Esophagus squamous epithelium (tissue), 5 donors: Measurements from ENCODE around the gene SEC14L6. TPM values are rescaled to one million over a fixed set of nuclear protein-coding genes. Genes with fewer than 3 reads are reported as not detected.

Experiments
- DNase-seq: peaks from one replicate; lab custom pipeline; 2025; lab: John Stamatoyannopoulos, UW
- H3K27ac ChIP-seq, 4 donors: fragments of 200-600 bp; sonication (generic); one replicate each; pipeline ENCODE4 v1.5.1; 2016 to 2019; ENCODE audit warnings: mild to moderate bottlenecking in 1 of 4
- H3K27me3 ChIP-seq, 4 donors: fragments of 200-600 bp; sonication (generic); 1 replicate in 3 of 4; 2 replicates in 1 of 4; pipeline versions ENCODE4 v1.5.1 to v1.6.0; 2017 to 2021; ENCODE audit warnings: antibody characterized with exemption in 1 of 4
- H3K36me3 ChIP-seq, 3 donors: fragments of 200-600 bp; sonication (generic); one replicate each; pipeline ENCODE4 v1.5.1; 2016 to 2019
- H3K4me1 ChIP-seq, 3 donors: fragments of 200-600 bp; sonication (generic); one replicate each; pipeline ENCODE4 v1.5.1; 2017 to 2019
- H3K4me3 ChIP-seq, 4 donors: fragments of 200-600 bp; sonication (generic); 1 replicate in 3 of 4; 2 replicates in 1 of 4; pipeline ENCODE4 v1.5.1; 2016 to 2019; ENCODE audit warnings: mild to moderate bottlenecking in 2 of 4, moderate library complexity in 1 of 4
- H3K9me3 ChIP-seq, 3 donors: fragments of 200-600 bp; sonication (generic); one replicate each; pipeline ENCODE4 v1.5.1; 2016 to 2019
- CTCF ChIP-seq, 6 experiments: fragments of 450-650 bp in 4 of 6; fragments of 200-600 bp in 2 of 6; sonication (generic) in 2 of 6; IDR thresholded peaks; one replicate each; pipeline ENCODE4 v1.5.1; 2016 to 2019; ENCODE audit warnings: antibody characterized with exemption in 6 of 6, mild to moderate bottlenecking in 4 of 6, moderate library complexity in 4 of 6
- POLR2A ChIP-seq, 4 donors: fragments of 450-650 bp; IDR thresholded peaks; one replicate each; pipeline ENCODE4 v1.6.1; 2017; ENCODE audit warnings: antibody characterized with exemption in 4 of 4, mild to moderate bottlenecking in 4 of 4, moderate library complexity in 3 of 4
- WGBS, 2 donors: methylation state at CpG; one replicate each; pipeline ENCODE4 v1.1.5; 2018; 5-methylcytosine and 5-hydroxymethylcytosine counted together
- intact Hi-C: fragments of 100-400 bp; cut with DNase I; formaldehyde crosslinking; loops from one replicate; pipeline ENCODE4 v1.15.0; 2022
- total RNA-seq, 4 donors: library from RNA; depleted of rRNA; stranded (reverse); fragments of >200 nt; gene quantifications; one replicate each; pipeline ENCODE4 v1.1.0, GENCODE V29; 2016
- donor health status: DM: yes; HTN: yes; CAD: no.

SEC14L6 gene
- total RNA-seq, 4 donors from 2014 or later, result 0.19 TPM; not detected in 3

GRCh38 chr22:30538280-30538679 lies 8.3 kb downstream of the SEC14L6 start:
- Histone ChIP-seq H3K27me3 (peaks cover 0 to 26% (median 3%) of the 10 kb centered on the region in 4 donors), H3K4me1 (peaks cover 3 to 12% (median 6%) of the 10 kb centered on the region in 3 donors), H3K4me3 (no peak overlapping the region), H3K9me3 (no peaks in the 10 kb centered on the region), H3K36me3 (no peaks in the 10 kb centered on the region), H3K27ac (no peak overlapping the region)
- no peak for TF ChIP-seq CTCF (IDR thresholded peaks at IDR 0.05)
- no peak for TF ChIP-seq POLR2A (IDR thresholded peaks at IDR 0.05)
- intact Hi-C loops, result no loop called here
- 68 to 72% methylated on average over 6 of the region's 6 CpGs for WGBS, 2 donors
- no peak for DNase-seq

GRCh38 chr22:30537083-30537731 lies 9.3 kb downstream of the SEC14L6 start:
- H3K27ac ChIP-seq, result no peak overlapping the region
- peaks cover 3 to 5% (median 4%) of the 10 kb centered on the region in 3 donors for H3K4me1 ChIP-seq
- TF ChIP-seq POLR2A (IDR thresholded peaks at IDR 0.05), result no peak
- H3K9me3 ChIP-seq, result no peaks in the 10 kb centered on the region
- peaks cover 0 to 16% (median 3%) of the 10 kb centered on the region in 4 donors for H3K27me3 ChIP-seq
- no peak overlapping the region for H3K4me3 ChIP-seq
- intact Hi-C loops, result no loop called here
- WGBS, 2 donors, result 86 to 90% methylated on average over 6 to 9 of the region's 9 CpGs
- no peak for DNase-seq
- H3K36me3 ChIP-seq, result no peaks in the 10 kb centered on the region

- TF ChIP-seq CTCF (IDR thresholded peaks at IDR 0.05) (no peak), POLR2A (IDR thresholded peaks at IDR 0.05) (no peak)
- Histone ChIP-seq H3K9me3 (no peaks in the 10 kb centered on the region), H3K36me3 (no peaks in the 10 kb centered on the region), H3K4me3 (no peak overlapping the region), H3K4me1 (no peaks in the 10 kb centered on the region), H3K27me3 (peaks cover 0 to 4% (median 0%) of the 10 kb centered on the region in 4 donors), H3K27ac (no peak overlapping the region)
- no peak for DNase-seq
- intact Hi-C loops, result no loop called here
- 77 to 87% methylated on average over 3 to 4 of the region's 4 CpGs for WGBS, 2 donors
Measured at GRCh38 chr22:30535182-30535581, 11.4 kb downstream of the SEC14L6 start.

GRCh38 chr22:30531651-30532608 lies 14.6 kb downstream of the SEC14L6 start:
- H3K27ac ChIP-seq, result no peak overlapping the region
- H3K4me1 ChIP-seq, result no peaks in the 10 kb centered on the region
- no peak overlapping the region for H3K4me3 ChIP-seq
- 85 to 93% methylated on average over 3 to 10 of the region's 17 CpGs for WGBS, 2 donors
- H3K27me3 ChIP-seq, result no peaks in the 10 kb centered on the region
- intact Hi-C loops, result no loop called here
- H3K9me3 ChIP-seq, result no peaks in the 10 kb centered on the region
- TF ChIP-seq CTCF (IDR thresholded peaks at IDR 0.05), result no peak
- no peak for TF ChIP-seq POLR2A (IDR thresholded peaks at IDR 0.05)
- no peak for DNase-seq
- H3K36me3 ChIP-seq, result no peaks in the 10 kb centered on the region

- Histone ChIP-seq H3K36me3 (no peaks in the 10 kb centered on the region), H3K27me3 (peaks cover 0 to 10% (median 0%) of the 10 kb centered on the region in 4 donors)
Measured at GRCh38 chr22:30526656-30527055, 19.9 kb downstream of the SEC14L6 start.

More at GRCh38 chr22:30526656-30527055, 19.9 kb downstream of the SEC14L6 start:
- 79 to 81% methylated on average over 4 of the region's 4 CpGs for whole genome bisulfite sequencing, 2 donors
- H3K4me3 ChIP-seq, result no peak overlapping the region
- DNase-seq, result no peak
- no peaks in the 10 kb centered on the region for H3K9me3 ChIP-seq
- intact Hi-C loops, result no loop called here
- H3K27ac ChIP-seq, result no peak overlapping the region
- TF ChIP-seq CTCF (IDR thresholded peaks at IDR 0.05) (no peak), POLR2A (IDR thresholded peaks at IDR 0.05) (no peak)
- no peaks in the 10 kb centered on the region for H3K4me1 ChIP-seq
